ENCODE data around the gene IRF5.

GRCh38 chr7:128944487-128945236, 6.9 kb downstream of the IRF5 start:
- no peak for TF ChIP-seq CTCF (IDR thresholded peaks at IDR 0.05; ENCODE audit: insufficient read depth, low read length, poor library complexity, severe bottlenecking)
- no peak for TF ChIP-seq EZH2phosphoT487 (conservative IDR thresholded peaks at IDR 0.05; ENCODE audit: low read length)
